Dendritic cell treated with granulocyte-macrophage colony-stimulating factor and Interleukin-4, amounts not matched to agents 40 ng/mL and 50 ng/mL, for 4 days (primary cell): ENCODE data around the gene AUTS2.

Experiments used
- H3K27ac Mint-ChIP-seq: one replicate; pipeline ENCODE4 v1.8.0; 2022; ENCODE audit warnings: mild to moderate bottlenecking, mixed read lengths
- H3K27me3 Mint-ChIP-seq: one replicate; pipeline ENCODE4 v1.8.0; 2022; ENCODE audit warnings: mild to moderate bottlenecking, mixed read lengths
- H3K36me3 Mint-ChIP-seq: one replicate; pipeline ENCODE4 v1.8.0; 2022; ENCODE audit warnings: low read depth, mixed read lengths
- H3K4me1 Mint-ChIP-seq: one replicate; pipeline ENCODE4 v1.8.0; 2022; ENCODE audit warnings: low read depth, mixed read lengths
- H3K4me3 Mint-ChIP-seq: one replicate; pipeline ENCODE4 v1.8.0; 2022; ENCODE audit warnings: mild to moderate bottlenecking, moderate library complexity, mixed read lengths
- H3K9me3 Mint-ChIP-seq: one replicate; pipeline ENCODE4 v1.8.0; 2022; ENCODE audit warnings: mixed read lengths
- intact Hi-C: fragments of 100-400 bp; cut with micrococcal nuclease; formaldehyde crosslinking; loops from one replicate; pipeline ENCODE4 v1.15.0; 2022

AUTS2 gene

DNA sequence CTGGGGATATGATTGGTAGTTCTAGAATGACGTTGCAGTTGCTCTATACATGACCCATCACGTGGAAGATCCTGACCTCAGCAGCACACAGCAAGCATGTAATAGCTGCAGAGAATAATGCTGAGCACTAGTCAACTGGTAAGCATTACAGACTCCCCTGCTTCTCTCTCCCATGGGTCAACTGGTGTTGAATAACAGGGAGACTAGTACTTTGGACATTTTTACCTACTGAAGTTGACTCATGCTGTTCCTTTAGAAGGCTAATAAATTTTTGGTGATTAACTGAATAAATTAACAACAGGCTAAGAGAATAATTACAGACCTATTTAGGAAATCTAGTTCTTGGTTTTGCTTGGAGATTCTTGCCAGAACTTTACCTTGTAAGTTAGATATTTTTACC lies 234.1 kb downstream of the AUTS2 start:
- no peaks in the 10 kb centered on the region for H3K36me3 Mint-ChIP-seq
- intact Hi-C loops = no loop called here
- peaks cover 9% of the 10 kb centered on the region for H3K4me1 Mint-ChIP-seq
- H3K4me3 Mint-ChIP-seq = no peak overlapping the region
- no peaks in the 10 kb centered on the region for H3K9me3 Mint-ChIP-seq
- H3K27ac Mint-ChIP-seq = no peak overlapping the region
- H3K27me3 Mint-ChIP-seq = peaks cover 3% of the 10 kb centered on the region

- Mint-ChIP-seq H3K27me3 (no peaks in the 10 kb centered on the region), H3K27ac (no peak overlapping the region), H3K9me3 (no peaks in the 10 kb centered on the region), H3K36me3 (no peaks in the 10 kb centered on the region), H3K4me1 (no peaks in the 10 kb centered on the region), H3K4me3 (no peak overlapping the region)
- intact Hi-C loops = no loop called here
Measured at GRCh38 chr7:69833964-69834363, 235.7 kb downstream of the AUTS2 start.

- Mint-ChIP-seq H3K9me3 (no peaks in the 10 kb centered on the region), H3K4me3 (no peak overlapping the region), H3K27ac (no peak overlapping the region), H3K27me3 (no peaks in the 10 kb centered on the region), H3K4me1 (no peaks in the 10 kb centered on the region), H3K36me3 (no peaks in the 10 kb centered on the region)
- intact Hi-C loops = no loop called here
Measured at GRCh38 chr7:69836702-69837101, 238.4 kb downstream of the AUTS2 start.

DNA sequence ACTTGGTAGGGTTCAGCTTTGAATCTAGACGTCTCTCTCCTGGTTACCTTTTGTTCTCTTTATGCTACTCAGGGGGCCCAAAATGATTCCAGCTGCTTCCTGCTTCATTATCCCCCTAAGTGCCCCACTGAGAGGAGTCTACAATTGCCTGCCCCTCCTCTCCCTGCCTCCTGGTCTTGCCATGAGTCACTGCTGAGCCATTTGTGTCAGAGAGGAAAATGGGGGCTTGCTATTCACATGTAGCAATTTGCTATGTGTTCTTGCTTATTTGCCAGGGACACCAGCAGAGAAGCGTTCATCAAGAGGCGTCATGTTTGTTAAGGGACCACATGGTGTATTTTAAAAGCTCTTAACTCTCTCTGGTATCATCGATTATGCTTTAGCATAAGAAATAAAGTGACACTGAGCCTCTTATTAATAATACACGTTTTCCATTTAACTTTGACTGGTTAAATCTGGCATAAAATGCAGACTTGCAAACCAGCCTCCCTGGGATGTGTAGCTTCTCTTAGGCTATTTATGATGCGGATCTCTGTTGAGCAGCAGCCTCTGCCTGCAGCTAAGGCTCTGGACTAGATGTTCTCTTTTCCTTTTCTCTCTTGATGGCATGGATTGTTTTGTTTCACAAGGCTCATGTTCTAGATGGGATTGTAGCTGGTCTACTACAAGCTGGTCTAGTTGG lies 239.3 kb downstream of the AUTS2 start:
- Mint-ChIP-seq H3K27ac (no peak overlapping the region), H3K36me3 (no peaks in the 10 kb centered on the region), H3K4me1 (no peaks in the 10 kb centered on the region), H3K27me3 (no peaks in the 10 kb centered on the region), H3K9me3 (no peaks in the 10 kb centered on the region), H3K4me3 (no peak overlapping the region)
- intact Hi-C loops = no loop called here

GRCh38 chr7:69839782-69840181 lies 241.5 kb downstream of the AUTS2 start:
- intact Hi-C loops = no loop called here
- no peaks in the 10 kb centered on the region for H3K36me3 Mint-ChIP-seq

GRCh38 chr7:69840248-69840647 lies 242.0 kb downstream of the AUTS2 start:
- Mint-ChIP-seq H3K27ac (no peak overlapping the region), H3K9me3 (no peaks in the 10 kb centered on the region), H3K36me3 (no peaks in the 10 kb centered on the region), H3K27me3 (no peaks in the 10 kb centered on the region), H3K4me3 (no peak overlapping the region), H3K4me1 (no peaks in the 10 kb centered on the region)
- intact Hi-C loops = no loop called here

More at GRCh38 chr7:69839782-69840181, 241.5 kb downstream of the AUTS2 start:
- Mint-ChIP-seq H3K27ac (no peak overlapping the region), H3K4me1 (no peaks in the 10 kb centered on the region), H3K4me3 (no peak overlapping the region), H3K27me3 (no peaks in the 10 kb centered on the region), H3K9me3 (no peaks in the 10 kb centered on the region)

GRCh38 chr7:69843653-69844052 lies 245.4 kb downstream of the AUTS2 start:
- no peaks in the 10 kb centered on the region for H3K36me3 Mint-ChIP-seq
- H3K27ac Mint-ChIP-seq = no peak overlapping the region
- intact Hi-C loops = no loop called here
- no peaks in the 10 kb centered on the region for H3K27me3 Mint-ChIP-seq
- H3K4me3 Mint-ChIP-seq = no peak overlapping the region
- peaks cover 5% of the 10 kb centered on the region for H3K4me1 Mint-ChIP-seq
- H3K9me3 Mint-ChIP-seq = no peaks in the 10 kb centered on the region

DNA sequence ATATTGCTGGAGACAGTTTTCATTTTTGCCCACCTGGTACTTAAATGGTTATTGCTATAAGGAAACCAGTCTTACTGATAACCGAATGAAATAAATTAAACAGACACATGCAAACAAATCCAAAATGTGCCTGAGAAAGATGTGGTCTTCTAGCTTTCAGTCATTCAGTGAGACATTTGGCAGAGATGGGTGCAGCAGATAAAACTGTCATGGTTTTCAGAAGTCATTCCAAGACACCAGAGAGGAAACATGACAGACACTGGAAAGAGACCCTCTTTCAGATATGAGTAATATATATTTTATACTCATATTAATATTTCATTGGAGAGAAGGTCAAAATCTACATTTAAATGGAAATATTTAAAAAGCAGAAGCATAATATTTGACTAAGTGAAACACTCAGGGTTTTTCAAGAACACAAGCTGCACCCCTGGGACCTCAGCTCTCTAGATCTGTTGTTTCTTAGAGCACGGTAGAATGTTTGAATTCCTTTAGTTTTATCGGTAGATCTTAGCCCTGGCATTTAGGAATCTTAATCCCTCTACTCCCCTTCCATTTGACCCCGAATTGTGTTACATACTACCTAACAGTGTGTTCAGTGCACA lies 246.1 kb downstream of the AUTS2 start:
- intact Hi-C loops = no loop called here
- no peaks in the 10 kb centered on the region for H3K36me3 Mint-ChIP-seq
- H3K27me3 Mint-ChIP-seq = no peaks in the 10 kb centered on the region
- no peak overlapping the region for H3K27ac Mint-ChIP-seq
- no peak overlapping the region for H3K4me3 Mint-ChIP-seq
- peaks cover 5% of the 10 kb centered on the region for H3K4me1 Mint-ChIP-seq
- no peaks in the 10 kb centered on the region for H3K9me3 Mint-ChIP-seq

- Mint-ChIP-seq H3K36me3 (no peaks in the 10 kb centered on the region), H3K27me3 (no peaks in the 10 kb centered on the region), H3K4me3 (no peak overlapping the region), H3K27ac (no peak overlapping the region), H3K9me3 (no peaks in the 10 kb centered on the region), H3K4me1 (peaks cover 5% of the 10 kb centered on the region)
- intact Hi-C loops = no loop called here
Measured at GRCh38 chr7:69845721-69846495, 247.6 kb downstream of the AUTS2 start.

GRCh38 chr7:69847921-69848612 lies 249.8 kb downstream of the AUTS2 start:
- intact Hi-C loops = no loop called here
- no peaks in the 10 kb centered on the region for H3K9me3 Mint-ChIP-seq
- H3K27ac Mint-ChIP-seq = no peak overlapping the region
- no peaks in the 10 kb centered on the region for H3K36me3 Mint-ChIP-seq
- H3K27me3 Mint-ChIP-seq = no peaks in the 10 kb centered on the region
- peaks cover 5% of the 10 kb centered on the region for H3K4me1 Mint-ChIP-seq
- H3K4me3 Mint-ChIP-seq = no peak overlapping the region

DNA sequence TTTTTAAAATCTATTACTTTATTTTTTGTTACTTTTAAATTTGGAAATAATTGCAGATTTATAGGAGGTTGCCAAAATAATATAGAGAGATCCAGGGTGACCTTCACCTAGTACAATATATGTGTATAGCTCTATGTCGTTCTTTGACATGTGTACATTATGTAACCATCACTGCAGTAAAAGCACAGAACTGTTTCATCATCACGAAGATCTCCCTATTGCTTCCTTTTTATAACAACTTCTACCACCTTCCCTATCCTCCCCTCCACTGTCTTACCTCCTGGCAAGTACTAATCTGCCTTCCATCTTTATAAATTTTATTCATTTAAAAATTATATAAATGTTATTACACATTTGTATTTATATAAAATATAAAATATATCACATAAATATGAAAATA lies 251.0 kb downstream of the AUTS2 start:
- no peak overlapping the region for H3K27ac Mint-ChIP-seq
- H3K27me3 Mint-ChIP-seq = no peaks in the 10 kb centered on the region
- intact Hi-C loops = no loop called here
- H3K9me3 Mint-ChIP-seq = no peaks in the 10 kb centered on the region
- no peaks in the 10 kb centered on the region for H3K36me3 Mint-ChIP-seq
- peaks cover 5% of the 10 kb centered on the region for H3K4me1 Mint-ChIP-seq
- no peak overlapping the region for H3K4me3 Mint-ChIP-seq

GRCh38 chr7:69857014-69857413 lies 258.7 kb downstream of the AUTS2 start:
- no peaks in the 10 kb centered on the region for H3K27me3 Mint-ChIP-seq
- intact Hi-C loops = no loop called here
- H3K4me3 Mint-ChIP-seq = no peak overlapping the region
- no peaks in the 10 kb centered on the region for H3K9me3 Mint-ChIP-seq
- no peaks in the 10 kb centered on the region for H3K4me1 Mint-ChIP-seq
- no peaks in the 10 kb centered on the region for H3K36me3 Mint-ChIP-seq
- no peak overlapping the region for H3K27ac Mint-ChIP-seq

- Mint-ChIP-seq H3K36me3 (no peaks in the 10 kb centered on the region), H3K9me3 (no peaks in the 10 kb centered on the region), H3K4me3 (no peak overlapping the region), H3K27me3 (no peaks in the 10 kb centered on the region), H3K27ac (no peak overlapping the region), H3K4me1 (no peaks in the 10 kb centered on the region)
- intact Hi-C loops = no loop called here
Measured at GRCh38 chr7:69858471-69858870, 260.2 kb downstream of the AUTS2 start.

- Mint-ChIP-seq H3K9me3 (no peaks in the 10 kb centered on the region), H3K27me3 (no peaks in the 10 kb centered on the region), H3K4me1 (no peaks in the 10 kb centered on the region), H3K4me3 (no peak overlapping the region), H3K27ac (no peak overlapping the region), H3K36me3 (no peaks in the 10 kb centered on the region)
- intact Hi-C loops = no loop called here
Measured at GRCh38 chr7:69859342-69859741, 261.1 kb downstream of the AUTS2 start.
